HepG2 (cell line): ENCODE results near the gene SLC7A8. TPM values are rescaled to one million over a fixed set of nuclear protein-coding genes. Genes with fewer than 3 reads are reported as not detected.

Experiments used
- ADNP ChIP-seq: sonication (generic); formaldehyde crosslinking; IDR thresholded peaks from 2 replicates; pipeline ENCODE4 v1.4.0; 2020; ENCODE audit warnings: missing genetic modification reagents
- CBX5 ChIP-seq: sonication (generic); formaldehyde crosslinking; IDR thresholded peaks from 2 replicates; pipeline ENCODE4 v1.4.0; 2020; ENCODE audit warnings: missing genetic modification reagents, borderline replicate concordance
- ESRRA ChIP-seq: sonication (generic); formaldehyde crosslinking; IDR thresholded peaks from 2 replicates; pipeline ENCODE4 v1.5.1; 2020; ENCODE audit warnings: mild to moderate bottlenecking, low read depth, missing genetic modification reagents
- HMG20A ChIP-seq: IDR thresholded peaks from 2 replicates; pipeline ENCODE4 v1.6.1; 2016; ENCODE audit warnings: borderline replicate concordance
- SYNCRIP ChIP-seq: fragments of 200-400 bp; formaldehyde crosslinking; IDR thresholded peaks from 2 replicates; pipeline ENCODE4 v1.6.1; 2018; ENCODE audit warnings: mild to moderate bottlenecking, low read depth, low read length; ENCODE audit not compliant: insufficient read depth
- ZFP36L1 ChIP-seq: sonication (generic); formaldehyde crosslinking; IDR thresholded peaks from 2 replicates; pipeline ENCODE4 v1.8.0; 2022; ENCODE audit warnings: mild to moderate bottlenecking, missing genetic modification reagents, moderate library complexity
- ZNF570 ChIP-seq: sonication (generic); formaldehyde crosslinking; IDR thresholded peaks from 2 replicates; pipeline ENCODE4 v1.4.0; 2020; ENCODE audit warnings: mild to moderate bottlenecking, missing genetic modification reagents, borderline replicate concordance
- ZNF777 ChIP-seq: sonication (generic); formaldehyde crosslinking; IDR thresholded peaks from 2 replicates; pipeline ENCODE4 v1.4.0; 2020; ENCODE audit warnings: missing genetic modification reagents
- polyA plus RNA-seq, 8 experiments: library from polyadenylated mRNA; depleted of rRNA in 3 of 8; stranded (reverse) in 7 of 8; unstranded in 1 of 8; fragments of >200 nt; fragmentation: Illumina TruSeq in 4 of 8; extraction: Trizol in 4 of 8; gene quantifications; 2 replicates each; pipeline versions ENCODE4 v1.2.1 to v1.2.3, GENCODE V29; 2011 to 2016; ENCODE audit warnings: low read depth in 4 of 8, missing spikeins in 1 of 8, mixed read lengths in 1 of 8; ENCODE audit not compliant: insufficient read depth in 1 of 8
- total RNA-seq, 5 experiments: library from RNA; depleted of rRNA; stranded (reverse); fragments of >200 nt; fragmentation: Illumina TruSeq; extraction: Trizol; gene quantifications; 2 replicates each; pipeline ENCODE4 v1.2.3, GENCODE V29; 2016; ENCODE audit warnings: low read depth in 1 of 5
- TF ChIP-seq, protein P1 (sequence below): sonication (generic); formaldehyde crosslinking; IDR thresholded peaks from 2 replicates; pipeline ENCODE4 v1.5.0; 2020; ENCODE audit warnings: missing genetic modification reagents, mild to moderate bottlenecking, borderline replicate concordance
- TF ChIP-seq, protein P2 (sequence below): sonication (generic); formaldehyde crosslinking; IDR thresholded peaks from 2 replicates; pipeline ENCODE4 v1.4.0; 2020; ENCODE audit warnings: missing genetic modification reagents, borderline replicate concordance
- TF ChIP-seq, protein P3 (sequence below): sonication (generic); formaldehyde crosslinking; conservative IDR thresholded peaks from 2 replicates; pipeline ENCODE4 v1.4.0; 2020; ENCODE audit warnings: mild to moderate bottlenecking, missing genetic modification reagents, moderate library complexity
- TF ChIP-seq, protein P4 (sequence below): sonication (generic); formaldehyde crosslinking; IDR thresholded peaks from 2 replicates; pipeline ENCODE4 v1.5.1; 2020; ENCODE audit warnings: missing genetic modification reagents, mild to moderate bottlenecking, borderline replicate concordance

The SLC7A8 gene
- total and polyA plus RNA-seq, 2 of the 13 experiments (the other 11 are each of a cell fraction or from before 2014, with no cell fraction given) = 0.25 TPM; not detected in 1

DNA sequence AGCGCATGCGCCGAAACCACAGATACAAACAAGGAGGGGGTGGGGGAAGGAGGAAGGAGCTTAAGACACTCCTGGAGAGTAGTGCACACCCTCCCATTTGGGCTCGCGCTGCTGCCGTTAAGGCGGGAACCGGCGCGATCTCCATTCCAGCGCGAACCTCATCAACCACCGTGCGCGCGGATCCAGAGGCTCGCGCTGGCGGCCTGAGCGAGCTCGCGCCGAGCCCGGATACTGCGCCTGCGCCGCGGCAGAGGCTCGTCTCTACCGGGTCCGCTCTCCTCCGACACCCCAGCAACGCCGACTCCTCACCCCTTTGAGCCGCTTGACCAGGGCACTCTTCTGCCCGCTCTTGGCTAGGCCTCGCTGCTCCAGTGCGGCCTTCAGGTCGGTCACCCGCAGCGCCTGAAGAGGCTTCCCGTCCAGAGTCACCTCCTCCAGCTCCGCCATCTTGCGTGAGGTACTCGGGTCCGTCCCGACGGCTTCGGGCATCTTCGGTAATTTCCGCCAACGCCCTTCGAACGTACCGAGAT, 88.7 kb downstream of the SLC7A8 start, which contains the start of gene ACIN1 (continued):
- TF ChIP-seq ADNP (CRISPR knock-in tag) (no peak), SYNCRIP (no peak), ZNF570 (CRISPR knock-in tag) (peak; percentile 97), ZFP36L1 (CRISPR knock-in tag) (peak; percentile 89; the same call in 1 of the 2 replicates), HMG20A (no peak), ESRRA (CRISPR knock-in tag) (peak; percentile 92), ZNF777 (CRISPR knock-in tag) (peak; percentile 97), CBX5 (CRISPR knock-in tag) (peak; percentile 75; the same call in 1 of the 2 replicates)
- TF ChIP-seq, protein P1, sequence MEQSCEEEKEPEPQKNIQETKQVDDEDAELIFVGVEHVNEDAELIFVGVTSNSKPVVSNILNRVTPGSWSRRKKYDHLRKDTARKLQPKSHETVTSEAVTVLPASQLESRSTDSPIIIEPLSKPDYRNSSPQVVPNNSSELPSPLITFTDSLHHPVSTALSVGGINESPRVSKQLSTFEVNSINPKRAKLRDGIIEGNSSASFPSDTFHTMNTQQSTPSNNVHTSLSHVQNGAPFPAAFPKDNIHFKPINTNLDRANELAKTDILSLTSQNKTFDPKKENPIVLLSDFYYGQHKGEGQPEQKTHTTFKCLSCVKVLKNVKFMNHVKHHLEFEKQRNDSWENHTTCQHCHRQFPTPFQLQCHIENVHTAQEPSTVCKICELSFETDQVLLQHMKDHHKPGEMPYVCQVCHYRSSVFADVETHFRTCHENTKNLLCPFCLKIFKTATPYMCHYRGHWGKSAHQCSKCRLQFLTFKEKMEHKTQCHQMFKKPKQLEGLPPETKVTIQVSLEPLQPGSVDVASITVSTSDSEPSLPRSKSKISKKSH (CRISPR knock-in tag) = peak; percentile 98
- TF ChIP-seq, protein P2, sequence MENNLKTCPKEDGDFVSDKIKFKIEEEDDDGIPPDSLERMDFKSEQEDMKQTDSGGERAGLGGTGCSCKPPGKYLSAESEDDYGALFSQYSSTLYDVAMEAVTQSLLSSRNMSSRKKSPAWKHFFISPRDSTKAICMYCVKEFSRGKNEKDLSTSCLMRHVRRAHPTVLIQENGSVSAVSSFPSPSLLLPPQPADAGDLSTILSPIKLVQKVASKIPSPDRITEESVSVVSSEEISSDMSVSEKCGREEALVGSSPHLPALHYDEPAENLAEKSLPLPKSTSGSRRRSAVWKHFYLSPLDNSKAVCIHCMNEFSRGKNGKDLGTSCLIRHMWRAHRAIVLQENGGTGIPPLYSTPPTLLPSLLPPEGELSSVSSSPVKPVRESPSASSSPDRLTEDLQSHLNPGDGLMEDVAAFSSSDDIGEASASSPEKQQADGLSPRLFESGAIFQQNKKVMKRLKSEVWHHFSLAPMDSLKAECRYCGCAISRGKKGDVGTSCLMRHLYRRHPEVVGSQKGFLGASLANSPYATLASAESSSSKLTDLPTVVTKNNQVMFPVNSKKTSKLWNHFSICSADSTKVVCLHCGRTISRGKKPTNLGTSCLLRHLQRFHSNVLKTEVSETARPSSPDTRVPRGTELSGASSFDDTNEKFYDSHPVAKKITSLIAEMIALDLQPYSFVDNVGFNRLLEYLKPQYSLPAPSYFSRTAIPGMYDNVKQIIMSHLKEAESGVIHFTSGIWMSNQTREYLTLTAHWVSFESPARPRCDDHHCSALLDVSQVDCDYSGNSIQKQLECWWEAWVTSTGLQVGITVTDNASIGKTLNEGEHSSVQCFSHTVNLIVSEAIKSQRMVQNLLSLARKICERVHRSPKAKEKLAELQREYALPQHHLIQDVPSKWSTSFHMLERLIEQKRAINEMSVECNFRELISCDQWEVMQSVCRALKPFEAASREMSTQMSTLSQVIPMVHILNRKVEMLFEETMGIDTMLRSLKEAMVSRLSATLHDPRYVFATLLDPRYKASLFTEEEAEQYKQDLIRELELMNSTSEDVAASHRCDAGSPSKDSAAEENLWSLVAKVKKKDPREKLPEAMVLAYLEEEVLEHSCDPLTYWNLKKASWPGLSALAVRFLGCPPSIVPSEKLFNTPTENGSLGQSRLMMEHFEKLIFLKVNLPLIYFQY (CRISPR knock-in tag) = peak; percentile 59; the same call in 1 of the 2 replicates
- TF ChIP-seq, protein P3, sequence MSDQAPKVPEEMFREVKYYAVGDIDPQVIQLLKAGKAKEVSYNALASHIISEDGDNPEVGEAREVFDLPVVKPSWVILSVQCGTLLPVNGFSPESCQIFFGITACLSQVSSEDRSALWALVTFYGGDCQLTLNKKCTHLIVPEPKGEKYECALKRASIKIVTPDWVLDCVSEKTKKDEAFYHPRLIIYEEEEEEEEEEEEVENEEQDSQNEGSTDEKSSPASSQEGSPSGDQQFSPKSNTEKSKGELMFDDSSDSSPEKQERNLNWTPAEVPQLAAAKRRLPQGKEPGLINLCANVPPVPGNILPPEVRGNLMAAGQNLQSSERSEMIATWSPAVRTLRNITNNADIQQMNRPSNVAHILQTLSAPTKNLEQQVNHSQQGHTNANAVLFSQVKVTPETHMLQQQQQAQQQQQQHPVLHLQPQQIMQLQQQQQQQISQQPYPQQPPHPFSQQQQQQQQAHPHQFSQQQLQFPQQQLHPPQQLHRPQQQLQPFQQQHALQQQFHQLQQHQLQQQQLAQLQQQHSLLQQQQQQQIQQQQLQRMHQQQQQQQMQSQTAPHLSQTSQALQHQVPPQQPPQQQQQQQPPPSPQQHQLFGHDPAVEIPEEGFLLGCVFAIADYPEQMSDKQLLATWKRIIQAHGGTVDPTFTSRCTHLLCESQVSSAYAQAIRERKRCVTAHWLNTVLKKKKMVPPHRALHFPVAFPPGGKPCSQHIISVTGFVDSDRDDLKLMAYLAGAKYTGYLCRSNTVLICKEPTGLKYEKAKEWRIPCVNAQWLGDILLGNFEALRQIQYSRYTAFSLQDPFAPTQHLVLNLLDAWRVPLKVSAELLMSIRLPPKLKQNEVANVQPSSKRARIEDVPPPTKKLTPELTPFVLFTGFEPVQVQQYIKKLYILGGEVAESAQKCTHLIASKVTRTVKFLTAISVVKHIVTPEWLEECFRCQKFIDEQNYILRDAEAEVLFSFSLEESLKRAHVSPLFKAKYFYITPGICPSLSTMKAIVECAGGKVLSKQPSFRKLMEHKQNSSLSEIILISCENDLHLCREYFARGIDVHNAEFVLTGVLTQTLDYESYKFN = peak; percentile 60
- TF ChIP-seq, protein P4, sequence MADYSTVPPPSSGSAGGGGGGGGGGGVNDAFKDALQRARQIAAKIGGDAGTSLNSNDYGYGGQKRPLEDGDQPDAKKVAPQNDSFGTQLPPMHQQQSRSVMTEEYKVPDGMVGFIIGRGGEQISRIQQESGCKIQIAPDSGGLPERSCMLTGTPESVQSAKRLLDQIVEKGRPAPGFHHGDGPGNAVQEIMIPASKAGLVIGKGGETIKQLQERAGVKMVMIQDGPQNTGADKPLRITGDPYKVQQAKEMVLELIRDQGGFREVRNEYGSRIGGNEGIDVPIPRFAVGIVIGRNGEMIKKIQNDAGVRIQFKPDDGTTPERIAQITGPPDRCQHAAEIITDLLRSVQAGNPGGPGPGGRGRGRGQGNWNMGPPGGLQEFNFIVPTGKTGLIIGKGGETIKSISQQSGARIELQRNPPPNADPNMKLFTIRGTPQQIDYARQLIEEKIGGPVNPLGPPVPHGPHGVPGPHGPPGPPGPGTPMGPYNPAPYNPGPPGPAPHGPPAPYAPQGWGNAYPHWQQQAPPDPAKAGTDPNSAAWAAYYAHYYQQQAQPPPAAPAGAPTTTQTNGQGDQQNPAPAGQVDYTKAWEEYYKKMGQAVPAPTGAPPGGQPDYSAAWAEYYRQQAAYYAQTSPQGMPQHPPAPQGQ (CRISPR knock-in tag) = no peak; the same call in 1 of the 2 replicates
